H7 (cell line): ENCODE results near the gene GMDS. TPM values are rescaled to one million over a fixed set of nuclear protein-coding genes. Genes with fewer than 3 reads are reported as not detected.
"Not testable (repeated sequence)": the region's sequence is repeated elsewhere in the genome, so short reads cannot be mapped to it uniquely, and the experiment has no call there.

Experiments
- DNase-seq: peaks from one replicate; pipeline ENCODE4 v3.0.0; 2012
- H3K27me3 ChIP-seq: 2 replicates; pipeline ENCODE4 v1.6.0; 2011; ENCODE audit warnings: mild to moderate bottlenecking, low read length; ENCODE audit not compliant: control insufficient read depth, insufficient read depth
- H3K36me3 ChIP-seq: replicated peaks from 2 replicates; pipeline ENCODE4 v1.5.1; 2011; ENCODE audit warnings: low read length; ENCODE audit not compliant: control insufficient read depth, insufficient read depth
- H3K4me3 ChIP-seq: 2 replicates; pipeline ENCODE4 v1.5.1; 2011; ENCODE audit warnings: low read depth, mild to moderate bottlenecking, control low read depth, low read length, moderate library complexity; ENCODE audit not compliant: insufficient read depth
- total RNA-seq: library from RNA; depleted of rRNA; stranded (reverse); fragments of >200 nt; shearing (Covaris generic); gene quantifications from 2 replicates; pipeline ENCODE4 v1.2.3, GENCODE V29; 2014

The GMDS gene
- total RNA-seq, 1 experiment from 2014 or later: 9.0 TPM

- DNase-seq: no peak
- no peak overlapping the region for H3K4me3 ChIP-seq
- H3K27me3 ChIP-seq: no peaks in the 10 kb centered on the region
- H3K36me3 ChIP-seq: no peaks in the 10 kb centered on the region
These were observed 386.5 kb downstream of the GMDS start for GRCh38 chr6:1858859-1859258.

GRCh38 chr6:1858196-1858595, 387.2 kb downstream of the GMDS start:
- DNase-seq: no peak
- no peak overlapping the region for H3K4me3 ChIP-seq
- H3K36me3 ChIP-seq: no peaks in the 10 kb centered on the region
- no peaks in the 10 kb centered on the region for H3K27me3 ChIP-seq

- H3K27me3 ChIP-seq: no peaks in the 10 kb centered on the region
- H3K4me3 ChIP-seq: no peak overlapping the region
- H3K36me3 ChIP-seq: no peaks in the 10 kb centered on the region
- no peak for DNase-seq
These were observed 389.0 kb downstream of the GMDS start for GRCh38 chr6:1856381-1856780.

GRCh38 chr6:1855890-1856289, 389.5 kb downstream of the GMDS start:
- no peak for DNase-seq
- Histone ChIP-seq H3K36me3 (no peaks in the 10 kb centered on the region), H3K27me3 (no peaks in the 10 kb centered on the region), H3K4me3 (no peak overlapping the region)

GRCh38 chr6:1854296-1854695, 391.1 kb downstream of the GMDS start:
- Histone ChIP-seq H3K36me3 (no peaks in the 10 kb centered on the region), H3K4me3 (no peak overlapping the region), H3K27me3 (no peaks in the 10 kb centered on the region)
- no peak for DNase-seq

GRCh38 chr6:1853761-1854160, 391.6 kb downstream of the GMDS start:
- no peak for DNase-seq
- no peaks in the 10 kb centered on the region for H3K27me3 ChIP-seq
- H3K4me3 ChIP-seq: no peak overlapping the region
- no peaks in the 10 kb centered on the region for H3K36me3 ChIP-seq

- H3K4me3 ChIP-seq: no peak overlapping the region
- DNase-seq: no peak
- no peaks in the 10 kb centered on the region for H3K36me3 ChIP-seq
- H3K27me3 ChIP-seq: no peaks in the 10 kb centered on the region
These were observed 393.5 kb downstream of the GMDS start for GRCh38 chr6:1851681-1852456.

GRCh38 chr6:1850840-1851157, 394.6 kb downstream of the GMDS start:
- Histone ChIP-seq H3K4me3 (no peak overlapping the region), H3K36me3 (no peaks in the 10 kb centered on the region), H3K27me3 (no peaks in the 10 kb centered on the region)
- no peak for DNase-seq

GRCh38 chr6:1850121-1850839, 395.1 kb downstream of the GMDS start:
- H3K36me3 ChIP-seq: no peaks in the 10 kb centered on the region
- H3K4me3 ChIP-seq: no peak overlapping the region
- no peaks in the 10 kb centered on the region for H3K27me3 ChIP-seq
- DNase-seq: no peak

- Histone ChIP-seq H3K27me3 (no peaks in the 10 kb centered on the region), H3K36me3 (no peaks in the 10 kb centered on the region)
- DNase-seq: no peak
These were observed 395.7 kb downstream of the GMDS start for GRCh38 chr6:1849691-1850090.

GRCh38 chr6:1848752-1849151, 396.7 kb downstream of the GMDS start:
- H3K36me3 ChIP-seq: no peaks in the 10 kb centered on the region

More at GRCh38 chr6:1849691-1850090, 395.7 kb downstream of the GMDS start:
- no peak overlapping the region for H3K4me3 ChIP-seq

GRCh38 chr6:1846611-1847010, 398.8 kb downstream of the GMDS start:
- no peak for DNase-seq
- Histone ChIP-seq H3K27me3 (no peaks in the 10 kb centered on the region), H3K4me3 (no peak overlapping the region), H3K36me3 (no peaks in the 10 kb centered on the region)

More at GRCh38 chr6:1848752-1849151, 396.7 kb downstream of the GMDS start:
- Histone ChIP-seq H3K27me3 (no peaks in the 10 kb centered on the region), H3K4me3 (no peak overlapping the region)
- DNase-seq: no peak

- not testable (repeated sequence) for H3K36me3 ChIP-seq, H3K4me3 ChIP-seq, H3K27me3 ChIP-seq, DNase-seq
These were observed 399.9 kb downstream of the GMDS start for GRCh38 chr6:1845543-1845942.

GRCh38 chr6:1842334-1842733, 403.1 kb downstream of the GMDS start:
- Histone ChIP-seq H3K4me3 (no peak overlapping the region), H3K27me3 (no peaks in the 10 kb centered on the region), H3K36me3 (no peaks in the 10 kb centered on the region)
- no peak for DNase-seq

- DNase-seq: no peak
- no peaks in the 10 kb centered on the region for H3K27me3 ChIP-seq
- H3K4me3 ChIP-seq: no peak overlapping the region
- no peaks in the 10 kb centered on the region for H3K36me3 ChIP-seq
These were observed 404.3 kb downstream of the GMDS start for GRCh38 chr6:1841136-1841535.
